Peyer's patch (tissue), 4 donors: ENCODE results near the gene SMIM21. TPM values are rescaled to one million over a fixed set of nuclear protein-coding genes. Genes with fewer than 3 reads are reported as not detected.

Experiments used
- DNase-seq, 3 donors: peaks; one replicate each; pipeline ENCODE4 v3.0.0-alpha.2; 2017 to 2019
- H3K27ac ChIP-seq, 4 donors: fragments of 200-600 bp; sonication (generic); one replicate each; pipeline ENCODE4 v1.5.1; 2016 to 2019
- H3K27me3 ChIP-seq, 2 donors: fragments of 200-600 bp; sonication (generic); one replicate each; pipeline ENCODE4 v1.5.1; 2019
- H3K36me3 ChIP-seq, 3 donors: fragments of 200-600 bp; sonication (generic); one replicate each; pipeline ENCODE4 v1.5.1; 2016 to 2019
- H3K4me1 ChIP-seq, 4 donors: fragments of 200-600 bp; sonication (generic); one replicate each; pipeline ENCODE4 v1.5.1; 2016 to 2019
- H3K4me3 ChIP-seq, 4 donors: fragments of 200-600 bp; sonication (generic); 1 replicate in 3 of 4; 2 replicates in 1 of 4; pipeline ENCODE4 v1.5.1; 2016 to 2019; ENCODE audit warnings: mild to moderate bottlenecking in 1 of 4
- H3K9me3 ChIP-seq, 4 donors: fragments of 200-600 bp; sonication (generic); one replicate each; pipeline ENCODE4 v1.5.1; 2016 to 2019; ENCODE audit warnings: mild to moderate bottlenecking in 1 of 4
- CTCF ChIP-seq, 6 experiments: fragments of 450-650 bp in 4 of 6; fragments of 200-600 bp in 2 of 6; sonication (generic) in 1 of 6; IDR thresholded peaks; one replicate each; pipeline ENCODE4 v1.5.1; 2017 to 2019; ENCODE audit warnings: antibody characterized with exemption in 6 of 6, mild to moderate bottlenecking in 3 of 6, moderate library complexity in 1 of 6
- POLR2A ChIP-seq, 2 donors: fragments of 450-650 bp; IDR thresholded peaks; one replicate each; pipeline ENCODE4 v1.5.1; 2017; ENCODE audit warnings: antibody characterized with exemption in 2 of 2, mild to moderate bottlenecking in 2 of 2, moderate library complexity in 2 of 2
- total RNA-seq, 4 donors: library from RNA; depleted of rRNA; stranded (reverse); fragments of >200 nt; gene quantifications; one replicate each; pipeline ENCODE4 v1.1.0, GENCODE V29; 2016

Gene SMIM21
- total RNA-seq, 4 donors from 2014 or later, result not detected

- DNase-seq, result no peak
- Histone ChIP-seq H3K9me3 (no peaks in the 10 kb centered on the region), H3K27ac (no peak overlapping the region), H3K4me1 (no peaks in the 10 kb centered on the region), H3K4me3 (no peak overlapping the region), H3K27me3 (no peaks in the 10 kb centered on the region), H3K36me3 (no peaks in the 10 kb centered on the region)
- TF ChIP-seq CTCF (IDR thresholded peaks at IDR 0.05) (no peak), POLR2A (IDR thresholded peaks at IDR 0.05) (no peak)
These were observed 53.0 kb downstream of the SMIM21 start for GRCh38 chr18:75374466-75374865.

- Histone ChIP-seq H3K36me3 (no peaks in the 10 kb centered on the region), H3K4me1 (no peaks in the 10 kb centered on the region), H3K9me3 (no peaks in the 10 kb centered on the region), H3K27ac (no peak overlapping the region), H3K4me3 (no peak overlapping the region), H3K27me3 (no peaks in the 10 kb centered on the region)
- DNase-seq, result no peak
- no peak for TF ChIP-seq POLR2A (IDR thresholded peaks at IDR 0.05)
- no peak for TF ChIP-seq CTCF (IDR thresholded peaks at IDR 0.05)
These were observed 58.3 kb downstream of the SMIM21 start for GRCh38 chr18:75369026-75369721.

GRCh38 chr18:75365837-75366236, 61.7 kb downstream of the SMIM21 start:
- TF ChIP-seq CTCF (IDR thresholded peaks at IDR 0.05) (peak in 1 of 6 experiments; percentile 23), POLR2A (IDR thresholded peaks at IDR 0.05) (no peak)
- DNase-seq, result no peak
- Histone ChIP-seq H3K4me3 (no peak overlapping the region), H3K27me3 (no peaks in the 10 kb centered on the region), H3K9me3 (no peaks in the 10 kb centered on the region), H3K4me1 (no peaks in the 10 kb centered on the region), H3K36me3 (no peaks in the 10 kb centered on the region), H3K27ac (no peak overlapping the region)

- no peak for DNase-seq
- no peaks in the 10 kb centered on the region for H3K9me3 ChIP-seq
- TF ChIP-seq CTCF (IDR thresholded peaks at IDR 0.05) (no peak), POLR2A (IDR thresholded peaks at IDR 0.05) (no peak)
- H3K36me3 ChIP-seq, result no peaks in the 10 kb centered on the region
- H3K27me3 ChIP-seq, result no peaks in the 10 kb centered on the region
- H3K4me3 ChIP-seq, result no peak overlapping the region
- no peaks in the 10 kb centered on the region for H3K4me1 ChIP-seq
- no peak overlapping the region for H3K27ac ChIP-seq
These were observed 62.3 kb downstream of the SMIM21 start for GRCh38 chr18:75365254-75365629.

GRCh38 chr18:75364512-75365253, 62.8 kb downstream of the SMIM21 start:
- Histone ChIP-seq H3K4me3 (no peak overlapping the region), H3K36me3 (no peaks in the 10 kb centered on the region), H3K27ac (no peak overlapping the region), H3K9me3 (no peaks in the 10 kb centered on the region), H3K27me3 (no peaks in the 10 kb centered on the region), H3K4me1 (no peaks in the 10 kb centered on the region)
- no peak for TF ChIP-seq POLR2A (IDR thresholded peaks at IDR 0.05)
- TF ChIP-seq CTCF (IDR thresholded peaks at IDR 0.05), result no peak
- no peak for DNase-seq
